GF-D8 (cell line): Measurements from ENCODE around the gene PER3.

Source experiments
- DNase-seq: peaks from one replicate; lab custom pipeline; 2025; lab: John Stamatoyannopoulos, UW

PER3 gene

GRCh38 chr1:7838714-7839113, 54.6 kb downstream of the PER3 start:
- DNase-seq, result no peak

GRCh38 chr1:7839526-7839925, 55.4 kb downstream of the PER3 start:
- DNase-seq, result no peak

GRCh38 chr1:7842517-7842916, 58.4 kb downstream of the PER3 start:
- no peak for DNase-seq

- no peak for DNase-seq
Measured at GRCh38 chr1:7845761-7846160, 61.7 kb downstream of the PER3 start.

GRCh38 chr1:7846656-7847055, 62.6 kb downstream of the PER3 start:
- no peak for DNase-seq

- no peak for DNase-seq
Measured at GRCh38 chr1:7847599-7847998, 63.5 kb downstream of the PER3 start.

GRCh38 chr1:7850786-7851185, 66.7 kb downstream of the PER3 start:
- no peak for DNase-seq

- DNase-seq, result no peak
Measured at GRCh38 chr1:7852804-7853683, 69.0 kb downstream of the PER3 start, which contains the start of gene UTS2. Gene UTS2 (minus strand): TSS chr1:7853065. CDS start chr1:7853003, 62 bp downstream.

- no peak for DNase-seq
Measured at GRCh38 chr1:7853684-7854026, 69.6 kb downstream of the PER3 start.

- DNase-seq, result no peak
Measured at GRCh38 chr1:7856345-7856744, 72.3 kb downstream of the PER3 start.

GRCh38 chr1:7857000-7857399, 72.9 kb downstream of the PER3 start:
- DNase-seq, result no peak

GRCh38 chr1:7857985-7858384, 73.9 kb downstream of the PER3 start:
- no peak for DNase-seq

- DNase-seq, result no peak
Measured at GRCh38 chr1:7859406-7859805, 75.3 kb downstream of the PER3 start.

- DNase-seq, result no peak
Measured at GRCh38 chr1:7860130-7860529, 76.0 kb downstream of the PER3 start.

- DNase-seq, result no peak
Measured at GRCh38 chr1:7861452-7861851, 77.4 kb downstream of the PER3 start.

GRCh38 chr1:7862211-7863060, 78.3 kb downstream of the PER3 start:
- no peak for DNase-seq

- no peak for DNase-seq
Measured at GRCh38 chr1:7863756-7864328, 79.8 kb downstream of the PER3 start.

GRCh38 chr1:7865978-7866377, 81.9 kb downstream of the PER3 start:
- DNase-seq, result no peak

GRCh38 chr1:7868070-7868780, 84.1 kb downstream of the PER3 start:
- DNase-seq, result no peak

GRCh38 chr1:7869136-7869920, 85.2 kb downstream of the PER3 start:
- no peak for DNase-seq

GRCh38 chr1:7871136-7871535, 87.0 kb downstream of the PER3 start:
- DNase-seq, result no peak
